ENCODE results near the gene SNTA1.
"Not testable (repeated sequence)": the region's sequence is repeated elsewhere in the genome, so short reads cannot be mapped to it uniquely, and the experiment has no call there.

The SNTA1 gene

DNA sequence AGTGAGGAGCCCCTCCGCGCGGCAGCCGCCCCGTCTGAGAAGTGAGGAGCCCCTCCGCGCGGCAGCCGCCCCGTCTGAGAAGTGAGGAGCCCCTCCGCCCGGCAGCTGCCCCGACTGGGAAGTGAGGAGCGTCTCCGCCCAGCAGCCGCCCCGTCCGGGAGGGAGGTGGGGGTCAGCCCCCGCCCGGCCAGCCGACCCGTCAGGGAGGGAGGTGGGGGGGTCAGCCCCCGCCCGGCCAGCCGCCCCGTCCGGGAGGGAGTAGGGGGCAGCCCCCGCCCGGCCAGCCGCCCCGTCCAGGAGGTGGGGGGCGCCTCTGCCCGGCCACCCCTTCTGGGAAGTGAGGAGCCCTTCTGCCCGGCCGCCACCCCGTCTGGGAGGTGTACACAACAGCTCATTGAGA lies 54.2 kb downstream of the SNTA1 start:
- not testable (repeated sequence) for DNase-seq

DNA sequence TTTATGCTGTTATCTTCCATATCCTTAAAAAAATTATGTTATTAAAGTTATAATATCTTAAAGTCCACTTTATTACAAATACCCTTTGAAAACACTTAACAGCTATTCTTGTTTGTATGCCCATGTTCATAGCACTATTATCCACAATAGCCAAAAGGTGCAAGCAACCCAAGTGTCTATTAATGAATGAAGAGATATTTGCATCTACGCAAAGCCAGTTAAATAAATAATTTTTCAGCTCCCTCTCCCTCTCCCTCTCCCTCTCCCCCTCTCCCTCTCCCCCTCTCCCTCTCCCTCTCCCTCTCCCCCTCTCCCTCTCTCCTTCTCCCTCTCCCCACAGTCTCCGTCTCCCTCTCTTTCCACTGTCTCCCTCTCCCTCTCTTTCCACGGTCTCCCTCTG lies 55.3 kb downstream of the SNTA1 start:
- DNase-seq, result no peak

DNA sequence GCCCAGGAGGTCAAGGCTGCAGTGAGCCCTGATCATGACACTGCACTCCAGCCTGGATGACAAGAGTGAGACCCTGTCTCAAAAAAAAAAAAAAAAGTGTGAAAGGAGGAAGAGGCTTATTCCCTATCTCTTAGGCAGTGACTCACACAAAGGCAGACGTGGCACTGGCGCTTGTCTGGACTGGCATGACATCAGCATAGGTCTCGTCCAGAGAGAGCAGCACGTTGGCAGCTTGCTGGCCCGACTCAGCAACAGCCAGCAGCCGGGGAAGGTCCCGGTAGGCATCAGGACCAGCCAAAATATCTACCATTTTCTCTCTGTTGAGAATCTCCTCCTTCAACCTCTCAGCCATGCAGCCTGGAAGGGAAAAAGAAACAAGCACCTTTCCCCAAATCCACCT lies 56.4 kb downstream of the SNTA1 start:
- DNase-seq, result no peak

DNA sequence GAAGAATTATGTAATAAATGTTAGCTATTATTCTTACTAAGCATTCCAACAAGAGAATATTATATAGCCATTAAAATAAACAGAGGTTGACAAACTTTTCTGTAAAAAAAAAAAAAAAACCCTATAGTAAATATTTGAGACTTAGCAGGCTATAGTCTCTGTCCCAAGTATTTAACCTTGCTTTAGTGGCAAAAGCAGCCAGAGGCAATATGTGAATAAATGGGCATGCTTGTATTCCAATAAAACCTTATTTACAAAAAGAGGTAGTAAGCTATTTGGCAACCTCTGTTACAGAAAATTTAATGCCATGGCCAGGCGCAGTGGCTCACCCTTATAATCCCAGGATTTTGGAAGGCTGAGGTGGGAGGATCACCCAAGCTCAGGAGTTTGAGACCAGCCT lies 56.9 kb downstream of the SNTA1 start:
- no peak for DNase-seq

DNA sequence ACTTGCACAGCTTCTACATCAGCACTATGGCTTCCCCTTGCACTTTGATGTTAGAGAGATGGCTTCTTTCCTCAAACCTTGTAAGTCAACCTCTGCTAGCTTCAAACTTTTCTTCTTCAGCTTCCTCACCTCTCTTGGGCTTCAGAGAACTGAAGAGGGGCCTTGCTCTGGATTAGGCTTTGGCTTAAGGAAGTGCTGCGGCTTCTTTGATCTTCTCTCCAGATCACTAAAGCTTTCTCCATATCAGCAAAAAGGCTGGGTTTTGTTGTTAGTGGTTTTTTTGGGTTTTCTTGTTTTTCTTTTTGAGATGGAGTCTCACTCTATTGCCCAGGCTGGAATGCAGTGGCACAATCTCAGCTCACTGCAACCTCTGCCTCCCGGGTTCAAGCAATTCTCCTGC lies 66.2 kb downstream of the SNTA1 start:
- no peak for DNase-seq

DNA sequence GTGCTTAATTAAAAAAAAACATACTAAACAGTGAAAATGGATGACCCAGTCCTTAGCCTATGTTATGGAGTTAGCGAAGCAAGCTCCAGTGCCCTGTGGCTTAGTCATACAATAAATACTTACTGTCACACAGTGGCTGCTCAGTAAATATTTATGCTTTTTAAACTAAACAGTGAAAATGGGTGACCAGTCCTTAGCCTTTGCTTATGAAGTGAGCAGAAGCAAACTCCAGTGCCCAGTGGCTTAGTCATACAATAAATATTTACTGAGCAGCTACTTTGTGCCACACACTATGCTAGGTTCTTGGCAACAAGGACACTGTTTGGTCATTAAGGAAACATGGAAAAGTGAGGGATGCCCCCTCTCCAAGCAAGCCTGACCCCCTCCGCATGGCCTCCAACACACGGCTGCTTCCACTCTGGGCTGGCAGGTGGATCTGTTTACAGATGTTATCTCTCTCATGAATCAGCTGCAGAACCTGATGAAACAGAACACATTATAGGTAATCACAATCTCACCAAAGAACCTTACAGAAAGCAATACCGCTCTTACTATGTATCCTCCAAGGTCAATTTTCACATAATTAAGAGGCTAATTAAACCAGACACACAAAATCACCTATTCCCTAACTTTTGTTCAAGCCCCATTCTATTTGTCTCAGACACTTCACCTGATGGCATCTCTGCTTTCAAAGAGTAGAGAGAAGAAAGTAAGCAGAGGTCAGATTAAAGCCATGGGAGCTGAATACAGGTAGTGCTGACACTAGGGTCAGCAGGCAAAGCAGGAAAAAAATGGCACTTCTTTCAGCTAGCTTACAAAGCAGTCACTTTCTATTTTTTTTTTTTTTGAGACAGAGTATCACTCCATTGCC lies 69.6 kb downstream of the SNTA1 start:
- DNase-seq, result no peak

DNA sequence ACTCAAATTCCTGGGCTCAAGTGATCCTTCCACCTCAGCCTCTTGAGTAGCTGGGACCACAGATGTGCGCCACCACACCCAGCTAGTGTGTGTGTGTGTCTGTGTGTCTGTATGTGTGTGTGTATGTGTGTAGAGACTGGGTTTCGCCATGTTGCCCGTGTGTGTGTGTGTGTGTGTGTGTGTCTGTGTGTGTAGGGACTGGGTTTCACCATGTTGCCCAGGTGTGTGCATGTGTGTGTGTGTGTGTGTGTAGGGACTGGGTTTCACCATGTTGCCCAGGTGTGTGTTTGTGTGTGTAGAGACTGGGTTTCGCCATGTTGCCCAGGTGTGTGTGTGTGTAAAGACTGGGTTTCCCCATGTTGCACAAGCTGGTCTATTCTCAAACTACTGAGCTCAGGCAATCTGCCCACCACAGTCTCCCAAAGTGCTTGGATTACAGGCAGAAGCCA lies 70.5 kb downstream of the SNTA1 start:
- DNase-seq, result no peak

DNA sequence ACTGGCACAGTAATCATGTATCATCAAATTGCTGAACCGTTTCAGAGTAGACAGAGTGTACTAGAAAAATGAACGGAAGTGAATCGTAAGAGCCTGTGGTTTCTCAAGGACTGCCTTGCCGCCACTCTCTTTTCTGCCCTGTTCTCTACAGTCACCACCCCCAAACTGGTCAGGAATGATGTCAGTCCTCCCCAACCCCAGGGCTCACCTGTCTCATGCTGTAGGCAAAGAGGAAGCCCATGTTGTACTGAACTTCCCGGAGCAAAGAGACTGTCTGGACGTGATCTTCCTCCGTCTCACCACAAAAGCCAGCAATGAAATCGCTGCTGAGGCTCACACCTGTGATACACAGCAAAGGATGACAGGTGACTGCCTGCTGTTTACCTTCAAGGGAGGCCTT lies 73.3 kb downstream of the SNTA1 start:
- peak; percentile 61 for DNase-seq

DNA sequence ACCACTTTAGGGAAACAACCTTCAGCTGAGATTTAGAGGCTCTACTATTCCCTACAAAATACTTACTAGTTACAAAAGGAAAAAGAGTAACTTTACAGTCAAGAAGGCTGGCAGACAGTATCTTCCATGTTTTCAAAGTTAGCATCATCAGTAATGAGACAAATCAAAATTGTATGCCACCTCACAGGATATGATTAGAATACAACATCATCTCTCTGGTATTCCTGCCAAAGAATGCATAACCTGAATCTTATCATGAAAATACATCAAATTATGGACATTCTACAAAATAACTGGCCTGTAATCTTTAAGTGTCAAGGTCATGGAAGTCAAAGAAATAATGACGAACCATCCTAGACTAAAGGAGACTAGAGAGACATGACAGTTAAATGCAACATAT lies 80.7 kb downstream of the SNTA1 start:
- DNase-seq, result no peak

DNA sequence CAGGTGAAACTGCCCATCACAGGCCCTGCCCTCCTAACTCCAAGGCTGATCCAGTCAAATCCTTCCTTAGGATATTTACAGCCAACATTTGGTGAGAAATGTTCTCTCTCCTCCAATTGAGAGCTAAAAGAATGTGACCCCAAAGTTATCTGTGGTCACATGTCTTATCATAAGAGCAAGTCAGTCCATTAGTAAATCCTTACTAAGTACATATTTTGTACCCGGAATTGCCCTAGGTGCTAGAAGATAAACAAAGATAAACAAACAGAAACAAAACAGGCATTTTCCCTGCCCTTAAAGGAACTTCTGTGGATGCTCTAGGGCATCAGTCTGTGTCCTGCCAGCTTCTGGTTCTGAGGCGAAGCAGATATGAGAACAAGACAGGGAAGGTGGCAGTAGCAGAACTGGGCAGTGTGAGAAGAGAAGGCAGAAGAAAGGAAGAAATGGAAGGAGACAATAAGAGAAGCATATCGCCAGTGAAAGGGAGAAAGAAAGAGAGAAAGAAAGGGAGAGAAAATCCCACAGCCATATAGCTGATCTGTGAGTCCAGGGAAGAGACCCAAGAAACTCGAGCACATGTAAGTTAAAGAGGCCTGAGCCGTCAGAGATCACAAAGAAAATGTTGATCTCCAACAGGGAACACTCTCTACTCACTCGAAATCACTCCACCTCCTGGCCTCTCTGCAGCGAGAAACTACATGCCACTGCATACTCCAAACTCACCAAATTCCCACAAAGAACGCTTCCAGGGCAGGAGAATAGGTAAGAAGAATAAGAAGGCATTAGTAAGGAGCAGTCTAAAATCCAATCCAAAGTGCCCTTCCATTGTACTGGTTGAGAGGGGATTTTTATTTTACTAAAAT lies 83.9 kb downstream of the SNTA1 start:
- DNase-seq, result no peak

All from effector CD4-positive, alpha-beta T cell (primary cell).